Measurements from ENCODE around the gene PRMT5.

PRMT5 gene

GRCh38 chr14:22896356-22896755, 32.8 kb downstream of the PRMT5 start:
- no peak for DNase-seq

GRCh38 chr14:22895402-22895801, 33.8 kb downstream of the PRMT5 start:
- DNase-seq = no peak

GRCh38 chr14:22893706-22894105, 35.5 kb downstream of the PRMT5 start:
- DNase-seq = no peak

- no peak for DNase-seq
These were observed 36.7 kb downstream of the PRMT5 start for GRCh38 chr14:22892488-22892887.

GRCh38 chr14:22890416-22890815, 38.8 kb downstream of the PRMT5 start:
- no peak for DNase-seq

- DNase-seq = no peak
These were observed 40.5 kb downstream of the PRMT5 start for GRCh38 chr14:22888662-22889061.

- peak; percentile 69 for DNase-seq
These were observed 41.2 kb downstream of the PRMT5 start for GRCh38 chr14:22887990-22888378.

GRCh38 chr14:22887260-22887989, 41.8 kb downstream of the PRMT5 start:
- DNase-seq = no peak

- peak; percentile 62 for DNase-seq
These were observed 42.5 kb downstream of the PRMT5 start for GRCh38 chr14:22886500-22887259.

- no peak for DNase-seq
These were observed 43.2 kb downstream of the PRMT5 start for GRCh38 chr14:22885975-22886374.

- no peak for DNase-seq
These were observed 44.2 kb downstream of the PRMT5 start for GRCh38 chr14:22884738-22885523.

GRCh38 chr14:22884076-22884737, 45.0 kb downstream of the PRMT5 start:
- no peak for DNase-seq

- no peak for DNase-seq
These were observed 45.8 kb downstream of the PRMT5 start, which contains the start of gene REM2 for GRCh38 chr14:22883173-22883976. TSS of gene REM2 (plus strand) at chr14:22883222. CDS start at chr14:22883288, 66 bp downstream.

GRCh38 chr14:22882529-22883172, 46.5 kb downstream of the PRMT5 start:
- peak; percentile 59 for DNase-seq

GRCh38 chr14:22882064-22882463, 47.1 kb downstream of the PRMT5 start:
- DNase-seq = no peak

- no peak for DNase-seq
These were observed 50.6 kb downstream of the PRMT5 start for GRCh38 chr14:22878271-22879246.

- DNase-seq = no peak
These were observed 52.1 kb downstream of the PRMT5 start for GRCh38 chr14:22877000-22877501.

- DNase-seq = no peak
These were observed 53.3 kb downstream of the PRMT5 start for GRCh38 chr14:22875748-22876319.

- no peak for DNase-seq
These were observed 54.0 kb downstream of the PRMT5 start for GRCh38 chr14:22875003-22875747.

All from activated CD8-positive, alpha-beta memory T cell treated with anti-CD3 and anti-CD28 coated beads, Interleukin-2, amount 50 U/mL, for 4 hours (primary cell).